ENCODE data around the gene C2CD4C.
"Not testable (repeated sequence)": the region's sequence is repeated elsewhere in the genome, so short reads cannot be mapped to it uniquely, and the experiment has no call there.

Gene C2CD4C

DNA sequence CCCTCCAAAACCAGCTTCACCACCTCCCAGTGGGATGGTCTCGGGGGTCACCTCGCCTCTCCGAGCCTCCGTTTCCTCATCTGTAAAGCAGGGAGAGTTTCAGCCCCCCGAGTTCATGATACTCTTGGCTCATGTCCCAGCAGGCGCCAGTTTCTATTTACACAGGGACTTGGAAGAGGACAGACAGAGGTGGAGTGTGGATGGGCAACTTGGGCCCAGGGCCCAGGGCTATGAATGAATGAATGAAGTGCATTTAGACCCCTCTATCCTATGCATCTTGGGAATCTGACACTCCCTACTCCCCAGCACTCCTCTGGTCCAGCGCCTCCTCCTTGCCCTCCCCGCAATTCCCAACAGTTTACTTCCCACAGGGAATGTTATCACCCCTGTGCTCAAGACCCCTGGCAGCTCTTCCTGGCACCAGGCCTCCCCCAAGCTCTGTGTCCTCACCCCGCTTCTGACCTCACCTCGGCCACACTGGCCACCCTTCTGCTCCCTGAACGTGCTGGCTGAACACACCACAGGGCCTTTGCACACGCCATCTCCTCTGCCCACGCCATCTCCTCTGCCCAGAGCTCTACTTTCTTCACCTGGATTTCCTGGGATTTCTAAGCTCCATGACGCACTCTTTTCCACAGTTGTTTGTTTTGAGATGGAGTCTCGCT is 4.9 kb upstream of the C2CD4C start:
- no peak for DNase-seq (ENCODE audit: low read depth)

DNA sequence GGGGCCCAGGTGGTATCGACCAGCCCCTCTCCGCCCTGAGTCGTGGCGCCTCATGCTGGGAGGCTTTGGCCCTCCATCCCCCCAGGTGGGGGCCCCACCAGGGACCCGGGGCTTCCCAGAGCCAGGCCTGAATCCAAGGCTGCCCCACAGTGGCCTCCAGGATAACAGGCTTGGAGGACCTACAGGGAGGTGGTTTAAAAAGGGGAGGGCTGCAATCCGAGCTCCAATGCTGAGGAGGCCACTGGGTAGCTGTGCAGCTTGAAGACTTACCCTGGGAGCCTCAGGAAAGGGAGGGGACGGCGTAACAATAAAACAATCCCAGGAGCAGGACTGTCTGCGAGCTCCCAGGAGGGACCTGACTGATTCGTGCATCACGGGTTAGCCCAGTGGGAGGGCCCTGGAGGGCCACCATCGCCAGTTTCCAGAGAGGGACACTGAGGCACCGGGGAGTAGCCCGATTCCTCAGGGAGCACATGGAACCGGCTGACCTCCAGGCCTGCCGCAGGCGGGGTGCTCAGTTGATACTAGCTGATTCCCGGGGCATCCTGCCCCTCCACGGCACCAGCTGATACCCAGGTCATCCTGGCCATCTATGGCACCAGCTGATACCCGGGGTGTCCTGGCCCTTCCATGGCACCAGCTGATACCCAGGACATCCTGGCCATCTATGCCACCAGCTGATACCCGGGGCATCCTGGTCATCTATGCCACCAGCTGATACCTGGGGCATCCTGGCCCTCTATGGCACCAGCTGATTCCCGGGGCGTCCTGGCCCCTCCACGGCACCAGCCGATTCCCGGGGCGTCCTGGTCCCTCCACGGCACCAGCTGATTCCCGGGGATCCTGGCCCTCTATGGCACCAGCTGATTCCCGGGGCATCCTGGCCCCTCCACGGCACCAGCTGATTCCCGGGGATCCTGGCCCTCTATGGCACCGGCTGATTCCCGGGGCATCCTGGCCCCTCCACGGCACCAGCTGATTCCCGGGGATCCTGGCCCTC is 3.7 kb upstream of the C2CD4C start:
- no peak for DNase-seq (ENCODE audit: low read depth)

DNA sequence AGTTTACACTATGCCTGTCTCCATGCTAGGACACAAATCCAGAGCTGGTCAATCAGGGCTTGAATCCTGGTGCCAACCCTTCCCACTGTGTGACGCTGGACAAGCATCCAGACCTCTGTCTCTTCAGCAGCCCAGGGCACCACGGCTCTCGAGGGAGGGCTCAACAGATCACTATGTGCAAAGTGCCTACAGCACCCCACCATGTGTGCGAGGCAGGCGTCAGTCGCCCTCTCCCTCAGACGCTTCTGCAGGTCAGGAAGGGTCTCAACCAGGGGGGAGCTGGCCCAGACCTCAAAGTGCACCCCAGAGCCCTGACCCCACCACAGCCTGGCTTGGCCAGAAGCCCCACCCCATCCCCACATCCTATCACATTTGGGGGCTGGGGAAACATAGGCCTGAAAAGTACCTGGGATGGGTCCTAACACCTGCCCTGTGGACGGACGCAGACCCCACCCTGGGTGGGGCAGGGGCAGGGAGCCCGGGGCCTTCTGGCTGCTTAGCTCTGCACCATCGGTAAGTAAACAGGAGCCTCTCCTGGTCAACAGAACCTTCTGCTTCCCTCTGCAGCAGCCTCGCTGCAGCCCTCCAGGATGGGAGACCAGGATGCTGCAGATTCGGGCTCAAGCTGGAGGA is 2.9 kb upstream of the C2CD4C start:
- no peak for DNase-seq (ENCODE audit: low read depth)

DNA sequence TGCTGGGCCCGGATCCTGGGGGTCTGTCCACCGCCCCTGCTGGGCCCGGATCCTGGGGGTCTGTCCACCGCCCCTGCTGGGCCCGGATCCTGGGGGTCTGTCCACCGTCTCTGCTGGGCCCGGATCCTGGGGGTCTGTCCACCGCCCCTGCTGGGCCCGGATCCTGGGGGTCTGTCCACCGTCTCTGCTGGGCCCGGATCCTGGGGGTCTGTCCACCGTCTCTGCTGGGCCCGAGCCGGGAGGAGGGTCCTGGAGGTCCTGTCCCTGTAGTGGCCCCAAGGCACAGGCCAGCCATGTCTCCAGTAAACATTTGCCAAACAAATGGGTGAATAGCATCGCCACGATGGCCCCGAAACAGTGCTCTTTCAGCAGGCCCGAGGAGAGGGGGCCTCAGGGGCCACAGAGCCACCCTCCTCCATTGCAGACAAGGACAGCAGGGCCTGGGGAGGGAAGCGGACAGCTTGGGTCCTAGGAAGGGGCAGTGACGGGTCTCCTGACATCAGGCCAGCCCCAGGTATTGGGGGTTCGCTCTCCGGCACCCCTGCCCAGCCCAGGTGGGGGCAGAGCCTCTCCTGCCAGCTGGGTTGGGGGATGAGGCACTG is 2.3 kb upstream of the C2CD4C start:
- not testable (repeated sequence) for DNase-seq (ENCODE audit: low read depth)

DNA sequence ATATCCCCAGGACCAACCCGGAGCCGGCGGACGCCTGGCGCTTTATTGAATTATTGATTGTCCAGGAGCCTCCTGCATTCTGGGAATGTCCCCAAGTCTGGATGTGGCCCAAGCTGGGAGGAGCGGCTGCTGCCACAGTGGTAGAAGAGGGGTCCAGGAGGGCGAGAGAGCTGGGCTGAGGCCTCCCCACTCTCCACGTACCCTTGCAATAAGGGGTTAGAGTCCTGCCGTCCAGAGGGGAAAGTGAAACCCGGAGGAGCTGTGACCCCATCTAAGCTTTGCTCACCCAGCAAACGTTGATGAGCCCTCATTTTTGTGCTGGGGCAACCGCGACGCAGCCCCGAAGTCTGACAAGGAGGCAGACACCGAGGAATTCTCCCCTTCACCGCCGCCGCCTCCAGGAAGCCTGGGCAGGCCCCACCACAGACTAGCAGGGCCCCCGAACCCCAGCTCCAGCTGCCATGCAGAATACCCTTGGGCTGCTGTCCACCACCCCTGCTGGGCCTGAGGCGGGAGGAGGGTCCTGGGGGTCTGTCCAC is 1.4 kb upstream of the C2CD4C start:
- no peak for DNase-seq (ENCODE audit: low read depth)

DNA sequence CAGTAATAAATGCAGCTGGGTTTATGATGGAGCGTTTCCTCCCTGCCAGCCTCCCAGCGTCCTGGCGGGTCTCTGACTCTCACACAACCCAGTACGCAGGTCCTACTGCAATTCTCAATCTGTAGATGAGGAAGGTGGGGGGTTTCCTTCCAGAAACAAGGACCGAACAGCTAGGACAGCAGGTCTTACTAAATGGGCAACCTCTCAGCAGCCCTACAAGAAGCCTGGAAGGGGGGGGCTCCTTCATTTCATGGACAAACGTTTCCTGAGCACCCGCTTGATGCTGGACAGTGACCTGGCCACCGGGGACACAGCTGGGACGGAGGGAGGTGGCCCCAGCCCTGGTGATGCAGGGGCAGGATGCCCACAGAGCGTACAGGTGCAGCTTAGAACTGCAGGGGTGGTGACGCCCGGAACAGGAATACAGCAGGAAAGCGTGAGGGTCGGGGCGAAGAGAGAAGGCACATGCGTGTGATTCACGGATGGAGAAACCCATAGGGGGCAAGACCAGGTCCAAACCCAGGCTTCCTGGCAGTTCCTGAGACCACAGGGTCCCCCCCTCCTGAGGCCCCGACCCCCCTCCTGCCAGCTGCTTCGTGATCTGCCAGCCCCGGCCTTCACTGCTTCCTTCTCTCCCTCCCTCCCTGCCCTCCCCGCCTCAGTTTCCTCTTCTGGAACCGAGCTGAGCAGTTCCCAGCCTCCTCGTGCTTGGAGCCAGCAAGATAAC is 732 bp upstream of the C2CD4C start:
- DNase-seq (ENCODE audit: low read depth) = no peak

DNA sequence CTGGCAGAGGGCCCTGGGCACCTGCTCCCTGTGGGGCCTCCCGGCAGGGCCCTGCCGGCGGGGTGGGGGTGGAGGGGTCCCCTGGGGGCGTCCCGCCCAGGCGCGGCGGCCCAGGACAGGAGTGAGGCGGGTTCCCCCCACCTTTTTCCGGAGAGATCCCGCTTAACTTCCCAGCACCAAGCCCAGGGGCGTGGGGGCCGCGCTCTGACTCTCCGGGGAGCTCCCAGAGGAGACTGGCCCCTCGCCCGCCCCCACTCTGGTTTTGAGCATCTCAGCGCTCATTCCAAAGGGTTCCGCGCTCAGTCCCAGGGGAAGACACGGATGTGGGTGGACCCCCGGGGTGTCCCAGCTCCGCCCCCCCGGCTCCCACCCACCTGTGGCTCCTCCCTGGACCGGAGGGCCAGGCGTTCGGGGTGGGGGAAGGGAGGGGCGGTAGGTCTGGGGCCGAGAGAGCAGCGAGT is 476 bp downstream of the C2CD4C start:
- DNase-seq (ENCODE audit: low read depth) = no peak

DNA sequence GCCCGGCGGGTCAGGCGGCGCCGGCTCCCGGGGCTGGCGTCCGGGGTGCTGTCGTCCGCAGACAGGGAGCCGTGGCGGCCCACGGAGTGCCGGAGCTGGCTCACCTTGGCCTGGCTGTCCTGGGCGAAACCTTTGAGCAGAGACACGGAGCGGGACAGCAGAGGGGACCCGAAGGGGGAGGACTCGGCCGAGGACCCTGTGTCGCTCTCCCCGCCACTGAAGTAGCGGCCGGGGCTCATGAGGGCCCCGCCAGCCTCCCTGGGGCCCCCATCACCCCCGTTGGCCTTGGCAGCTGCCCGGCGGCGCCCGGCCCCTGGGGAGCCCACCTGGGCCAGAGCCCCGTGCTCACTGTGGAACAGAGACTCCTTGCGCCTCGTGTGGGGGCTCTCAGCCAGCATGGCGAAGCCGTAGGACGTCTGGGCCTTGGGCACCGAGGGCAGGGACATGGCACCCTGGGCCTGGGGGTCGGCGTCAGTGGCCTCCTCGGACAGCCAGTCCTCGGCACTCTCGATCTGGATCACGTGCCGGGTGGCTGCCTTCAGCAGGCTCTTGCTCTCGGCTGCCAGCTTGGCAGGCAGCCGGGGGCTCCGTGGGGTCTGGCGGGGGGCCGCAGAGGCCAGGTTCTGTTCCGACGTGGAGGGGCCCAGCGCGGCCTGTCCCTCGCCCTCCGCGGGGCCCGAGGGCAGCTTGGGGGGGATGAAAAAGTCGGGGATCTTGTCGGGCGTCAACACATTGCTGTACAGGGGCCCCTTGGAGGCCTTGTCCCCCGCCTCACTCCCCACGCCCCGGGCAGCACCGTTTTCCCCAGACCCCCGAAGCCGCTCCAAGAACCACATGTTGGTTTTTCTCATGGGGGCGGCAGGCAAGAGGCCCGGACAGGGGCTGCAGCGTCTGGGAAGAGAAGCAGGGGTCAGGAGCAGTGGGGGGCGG is 1.2 kb downstream of the C2CD4C start:
- DNase-seq (ENCODE audit: low read depth) = no peak

DNA sequence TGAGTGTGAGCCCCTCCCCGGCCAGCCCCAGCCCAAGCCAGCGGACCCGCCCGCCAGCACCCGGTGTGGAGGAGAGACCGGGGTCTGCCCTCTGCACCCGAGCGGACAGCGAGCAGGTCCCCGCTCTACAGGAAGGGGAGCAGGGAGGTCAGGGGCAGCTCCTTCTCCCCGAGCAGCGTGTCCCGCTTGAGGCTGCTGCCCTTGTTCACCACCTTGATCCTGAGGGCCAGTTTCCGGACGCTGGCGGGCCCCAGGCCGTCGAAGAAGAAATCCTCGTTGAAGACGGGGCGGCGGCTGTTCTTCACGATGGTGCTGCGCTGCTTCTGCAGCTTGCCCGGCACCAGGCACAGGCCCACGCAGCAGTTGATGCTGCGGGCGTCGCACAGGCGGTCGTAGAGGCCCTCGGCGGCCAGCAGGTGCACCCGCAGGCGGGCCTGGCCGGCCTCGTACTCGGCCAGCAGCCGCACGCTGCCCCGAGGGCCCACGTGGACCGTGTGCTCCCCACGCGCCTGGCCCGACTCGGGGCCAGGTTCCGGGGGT is 1.9 kb downstream of the C2CD4C start:
- DNase-seq (ENCODE audit: low read depth) = no peak

DNA sequence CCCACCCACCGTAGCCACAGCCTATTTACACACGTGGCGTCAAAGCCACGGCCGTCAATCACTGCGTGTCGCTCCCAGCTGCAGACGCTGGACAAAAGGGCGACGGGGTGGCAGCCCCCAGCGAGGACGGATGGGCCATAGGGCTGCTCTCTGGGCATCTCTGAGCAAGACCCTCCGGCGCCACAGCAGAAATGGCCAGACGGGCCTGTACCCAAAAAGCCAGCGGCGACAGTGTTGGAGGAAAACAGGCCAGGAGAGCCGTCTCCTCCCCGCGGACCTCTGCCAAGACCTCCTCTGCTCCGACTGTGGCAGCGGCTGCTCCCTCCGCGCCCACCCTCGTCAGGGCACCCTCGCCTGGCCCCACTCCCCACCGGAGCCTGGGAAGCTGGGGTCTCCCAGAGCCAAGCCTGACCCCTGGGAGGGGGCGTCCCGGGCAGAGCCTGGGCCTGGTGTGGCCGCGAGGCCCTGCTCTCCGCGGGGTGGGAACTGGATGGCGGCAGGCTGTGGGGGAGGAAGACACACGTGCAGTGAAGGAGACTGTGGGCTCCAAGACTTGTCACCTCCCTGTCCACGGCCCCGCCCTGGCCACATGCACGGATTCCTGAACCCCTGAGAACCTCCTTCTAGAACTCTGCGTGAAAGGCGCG is 2.7 kb downstream of the C2CD4C start:
- DNase-seq (ENCODE audit: low read depth) = no peak

DNA sequence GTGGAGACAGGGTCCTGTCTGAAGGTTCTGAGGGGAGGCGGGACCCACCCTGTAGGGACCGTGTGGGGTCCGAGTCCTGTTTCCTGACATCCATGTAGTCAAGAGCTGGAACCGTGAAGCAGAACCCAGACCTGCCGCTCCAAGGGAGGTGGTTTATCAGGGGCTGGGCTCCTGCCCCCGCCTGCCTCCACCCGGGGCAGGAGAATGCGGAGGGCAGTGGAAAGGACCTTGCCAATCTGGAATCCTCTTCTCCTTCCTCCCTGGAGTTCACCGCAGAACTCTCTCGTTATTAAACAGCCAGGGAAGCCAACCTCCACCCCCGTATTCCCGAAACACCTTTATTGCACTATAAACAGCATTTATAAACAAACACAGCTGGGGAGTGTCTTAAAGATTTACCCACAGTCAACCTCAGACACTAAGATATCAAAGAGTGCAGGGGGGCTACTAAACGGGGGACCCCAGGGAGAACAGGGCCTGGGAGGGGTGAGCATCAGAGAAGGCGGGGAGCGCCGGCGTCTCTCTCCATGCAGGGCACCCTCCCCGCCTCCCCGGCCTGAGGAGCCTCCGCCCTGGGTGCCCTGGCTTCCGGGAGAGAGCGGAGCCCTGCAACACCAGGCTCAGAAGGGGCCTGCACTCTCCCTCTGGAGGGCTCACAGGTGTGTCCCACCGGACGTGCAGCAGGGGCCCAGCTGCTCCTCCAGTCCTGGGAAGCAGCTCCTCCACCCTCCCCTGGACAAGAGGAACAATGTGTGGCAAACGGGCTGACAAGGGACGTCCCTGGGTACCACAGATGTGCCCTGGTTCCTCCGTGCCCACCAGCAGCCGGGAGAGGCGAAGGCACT is 3.6 kb downstream of the C2CD4C start:
- no peak for DNase-seq (ENCODE audit: low read depth)

DNA sequence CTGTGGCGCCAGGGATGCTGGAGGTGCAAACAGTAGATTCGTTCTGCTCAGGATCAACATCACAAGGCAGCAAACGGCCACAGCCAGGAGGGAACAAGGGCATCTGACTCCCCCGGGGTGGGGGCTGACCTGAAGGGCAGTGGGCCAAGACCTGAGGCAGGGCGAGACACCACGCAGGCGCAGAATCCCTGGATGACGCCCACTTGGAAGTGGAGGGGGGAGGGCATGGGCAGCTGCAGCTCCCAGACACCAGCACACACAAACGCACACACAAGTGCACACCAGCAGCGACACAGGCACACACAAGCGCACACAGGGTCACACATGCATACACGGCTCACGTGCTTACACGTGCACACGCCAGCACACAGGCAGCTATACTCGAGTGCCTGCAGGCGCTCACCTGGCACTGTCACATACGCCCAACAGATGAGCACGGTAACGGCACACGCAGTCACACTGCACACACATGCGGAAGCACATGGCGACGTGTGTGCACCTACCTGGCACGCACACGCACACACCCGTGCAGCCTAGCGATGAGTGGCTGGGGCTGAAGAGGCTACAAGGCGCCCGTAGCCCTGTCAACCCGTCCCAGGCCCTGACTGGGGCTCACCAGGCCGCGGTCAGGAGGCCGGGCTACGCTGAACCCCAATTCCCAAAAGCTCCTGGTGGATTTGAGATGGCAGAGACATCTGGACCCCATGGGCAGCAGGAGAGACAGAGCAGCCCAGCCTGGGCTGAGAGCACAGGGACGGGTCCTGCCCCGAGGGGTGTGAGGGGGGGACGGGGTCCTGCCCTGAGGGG is 5.5 kb downstream of the C2CD4C start:
- DNase-seq (ENCODE audit: low read depth) = no peak

DNA sequence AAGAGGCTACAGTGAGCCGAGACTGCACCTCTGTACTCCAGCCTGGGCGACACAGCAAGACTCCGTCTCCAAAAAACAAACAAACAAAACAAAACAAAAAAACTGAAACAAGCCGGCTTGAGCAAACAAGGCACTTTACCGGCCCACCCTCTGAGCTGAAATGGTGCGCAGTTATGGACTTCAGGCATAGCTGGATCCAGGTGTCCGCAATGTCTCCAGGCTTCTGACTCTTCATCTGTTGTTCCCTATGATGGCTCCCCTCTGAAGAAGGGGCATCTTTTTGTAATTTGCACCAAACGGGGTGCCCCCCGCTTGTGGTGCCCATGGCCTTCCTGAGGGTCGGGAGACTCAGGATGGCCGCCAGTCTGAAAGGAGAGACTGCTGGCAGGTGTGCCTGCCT is 6.2 kb downstream of the C2CD4C start:
- DNase-seq (ENCODE audit: low read depth) = no peak

DNA sequence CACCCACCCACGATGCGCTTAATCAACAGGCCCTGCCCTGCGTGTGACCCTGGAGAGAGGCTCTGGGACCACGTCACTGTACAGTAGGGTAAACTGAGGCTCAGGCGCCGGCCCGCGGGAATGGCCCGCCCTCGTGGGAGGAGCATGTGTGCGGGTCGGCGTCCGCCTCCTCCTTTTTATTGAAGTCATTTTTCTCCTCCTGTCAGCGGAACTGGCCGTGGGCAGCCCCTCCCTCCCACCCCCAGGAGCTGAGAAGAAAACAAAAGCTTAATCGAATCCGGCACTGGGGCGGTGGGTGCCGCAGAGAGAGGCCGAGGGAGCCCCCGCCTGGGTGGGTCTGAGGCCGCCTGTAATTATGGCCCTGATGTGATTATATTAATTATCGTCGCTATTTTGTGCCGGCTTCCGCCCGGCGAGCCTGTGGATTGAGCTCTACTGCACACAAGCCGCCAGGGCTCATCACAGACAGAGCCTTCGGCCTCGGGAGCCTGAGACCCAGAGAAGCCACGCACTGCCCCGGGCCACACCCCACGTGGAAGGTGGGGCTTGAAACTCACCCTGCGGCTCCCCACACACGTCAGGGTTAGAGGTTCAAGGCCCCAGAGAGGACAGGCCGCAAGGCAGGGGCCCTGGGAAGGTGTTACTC is 7.0 kb downstream of the C2CD4C start:
- DNase-seq (ENCODE audit: low read depth) = no peak

DNA sequence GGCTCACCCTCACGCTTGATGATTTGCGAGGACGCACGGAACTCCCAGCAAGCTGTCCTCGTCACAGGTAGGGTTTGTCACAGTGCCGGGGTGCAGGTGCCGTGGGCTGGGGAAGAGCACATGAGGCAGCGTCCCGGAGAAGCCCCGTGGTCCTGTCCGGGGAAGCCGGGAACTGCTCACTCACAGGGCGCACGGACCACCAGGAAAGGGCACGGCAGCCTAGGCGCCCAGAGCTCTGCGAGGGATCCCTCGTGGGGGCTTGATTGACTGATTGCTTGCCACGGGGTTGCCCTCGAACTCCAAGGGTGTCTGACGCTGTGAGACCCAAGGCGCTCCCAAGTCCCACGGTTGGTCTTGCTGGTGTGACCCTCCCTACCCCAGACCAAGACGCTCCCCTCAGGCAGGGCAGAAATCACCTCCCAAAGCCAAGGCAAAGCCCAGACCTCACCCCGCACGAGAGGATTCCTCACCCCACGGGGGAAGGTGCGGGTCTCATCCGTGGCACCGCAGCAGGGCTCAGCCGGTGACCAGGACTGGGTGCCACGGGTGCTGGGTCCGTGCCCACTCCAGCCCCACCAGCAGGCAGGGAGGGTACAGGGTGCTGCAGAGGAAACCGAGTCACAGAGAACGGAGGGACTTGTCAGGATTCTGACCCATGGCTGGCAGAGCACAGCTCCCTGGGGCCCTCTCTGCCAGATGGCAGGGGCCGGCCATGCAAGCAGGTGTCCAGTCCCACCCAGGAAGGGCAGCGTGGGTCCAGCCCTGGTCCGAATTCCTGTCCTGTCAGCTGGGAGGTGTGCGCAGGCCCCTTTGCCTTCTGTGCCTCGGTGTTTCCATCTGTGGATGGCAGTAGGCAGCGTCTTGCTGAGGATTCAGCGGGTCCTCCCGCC is 7.7 kb downstream of the C2CD4C start:
- DNase-seq (ENCODE audit: low read depth) = no peak

DNA sequence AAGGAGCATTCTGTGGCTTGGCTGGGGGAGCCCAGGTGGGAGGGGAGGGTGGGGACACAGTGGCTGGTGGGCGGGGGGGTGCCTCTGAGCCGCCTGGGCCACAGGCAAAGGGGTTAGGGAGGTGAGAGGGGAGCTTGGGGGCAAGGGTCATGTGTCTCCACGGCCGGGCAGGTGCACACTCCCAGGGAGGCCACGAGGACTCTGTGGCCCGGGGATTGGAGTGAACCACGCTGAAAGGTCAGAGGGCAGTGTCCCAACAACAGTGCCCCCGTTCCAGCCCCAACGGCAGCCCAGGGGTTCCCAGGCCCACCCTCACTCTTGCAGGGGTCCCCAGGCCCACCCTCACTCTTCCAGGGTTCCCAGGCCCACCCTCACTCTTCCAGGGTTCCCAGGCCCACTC is 9.6 kb downstream of the C2CD4C start:
- no peak for DNase-seq (ENCODE audit: low read depth)
